ENCODE results near the gene U2SURP.
A peak's percentile ranks its signal among the peaks of the same experiment; 100 is the strongest.

The U2SURP gene

GRCh38 chr3:143002727-143003126 lies 1.4 kb downstream of the U2SURP start:
- no peaks in the 10 kb centered on the region for H3K9me3 ChIP-seq
- H3K4me1 ChIP-seq, result peaks cover 0 to 50% (median 42%) of the 10 kb centered on the region in 4 donors
- no peak for TF ChIP-seq CTCF (IDR thresholded peaks at IDR 0.05)
- intact Hi-C loops (cut with DNase I; ENCODE audit: low total_unique reads), result no loop called here
- no peaks in the 10 kb centered on the region for H3K36me3 ChIP-seq
- no peak for DNase-seq
- no peaks in the 10 kb centered on the region for H3K27me3 ChIP-seq
- H3K27ac ChIP-seq, result peak overlapping the region in 1 of 2 donors; percentile 90
- H3K4me3 ChIP-seq, result peak overlapping the region; percentile 71 to 93

GRCh38 chr3:143004823-143005222 lies 3.5 kb downstream of the U2SURP start:
- no peak for DNase-seq
- intact Hi-C loops (cut with DNase I; ENCODE audit: low total_unique reads), result loop anchor here (5.0 kb wide), 1 partner anchor 278 kb away; no protein-coding TSS in a partner anchor
- Histone ChIP-seq H3K4me1 (peaks cover 0 to 62% (median 39%) of the 10 kb centered on the region in 4 donors), H3K27me3 (no peaks in the 10 kb centered on the region), H3K9me3 (no peaks in the 10 kb centered on the region), H3K36me3 (no peaks in the 10 kb centered on the region), H3K4me3 (no peak overlapping the region), H3K27ac (no peak overlapping the region)
- no peak for TF ChIP-seq CTCF (IDR thresholded peaks at IDR 0.05)

GRCh38 chr3:143010024-143010423 lies 8.7 kb downstream of the U2SURP start:
- H3K9me3 ChIP-seq, result no peaks in the 10 kb centered on the region
- no peak overlapping the region for H3K4me3 ChIP-seq
- DNase-seq, result no peak
- TF ChIP-seq CTCF (IDR thresholded peaks at IDR 0.05), result no peak
- peaks cover 0 to 19% (median 8%) of the 10 kb centered on the region in 3 donors for H3K36me3 ChIP-seq
- no peaks in the 10 kb centered on the region for H3K27me3 ChIP-seq
- no peak overlapping the region for H3K27ac ChIP-seq
- peaks cover 0 to 39% (median 13%) of the 10 kb centered on the region in 4 donors for H3K4me1 ChIP-seq
- intact Hi-C loops (cut with DNase I; ENCODE audit: low total_unique reads), result no loop called here

GRCh38 chr3:143011705-143012104 lies 10.3 kb downstream of the U2SURP start:
- Histone ChIP-seq H3K9me3 (no peaks in the 10 kb centered on the region), H3K27ac (no peak overlapping the region)
- no peak for TF ChIP-seq CTCF (IDR thresholded peaks at IDR 0.05)

DNA sequence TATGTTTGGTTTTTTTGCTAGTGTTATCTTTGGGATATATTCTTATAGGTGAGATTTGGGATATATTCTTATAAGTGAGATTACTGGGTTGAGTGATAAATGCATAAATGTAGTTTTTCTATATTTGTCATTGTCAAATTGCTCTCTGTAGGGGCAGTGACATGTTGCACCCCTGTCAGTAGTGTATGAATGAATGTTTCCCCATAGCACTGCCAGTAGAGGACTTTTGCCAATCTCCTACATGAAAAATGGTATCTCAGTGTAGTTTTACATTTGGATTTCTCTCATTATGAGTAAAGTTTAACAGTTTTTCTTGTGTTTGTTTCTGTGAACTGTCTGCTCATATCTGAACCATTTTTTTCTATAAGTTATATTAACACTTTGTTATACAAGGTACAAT lies 13.6 kb downstream of the U2SURP start:
- H3K4me3 ChIP-seq, result no peak overlapping the region
- DNase-seq, result no peak
- H3K36me3 ChIP-seq, result peaks cover 34 to 56% (median 35%) of the 10 kb centered on the region in 3 donors
- no peaks in the 10 kb centered on the region for H3K9me3 ChIP-seq
- no peak for TF ChIP-seq CTCF (IDR thresholded peaks at IDR 0.05)
- H3K27ac ChIP-seq, result no peak overlapping the region
- intact Hi-C loops (cut with DNase I; ENCODE audit: low total_unique reads), result no loop called here
- no peaks in the 10 kb centered on the region for H3K27me3 ChIP-seq
- peaks cover 0 to 12% (median 0%) of the 10 kb centered on the region in 4 donors for H3K4me1 ChIP-seq

More at GRCh38 chr3:143011705-143012104, 10.3 kb downstream of the U2SURP start:
- peaks cover 9 to 26% (median 15%) of the 10 kb centered on the region in 3 donors for H3K36me3 ChIP-seq
- intact Hi-C loops (cut with DNase I; ENCODE audit: low total_unique reads), result no loop called here
- H3K27me3 ChIP-seq, result no peaks in the 10 kb centered on the region
- H3K4me1 ChIP-seq, result peaks cover 0 to 27% (median 2%) of the 10 kb centered on the region in 4 donors
- no peak overlapping the region for H3K4me3 ChIP-seq
- DNase-seq, result no peak

All from tibial artery (tissue), 4 donors.